MM.1S (cell line): ENCODE results near the gene NEU4.

Experiments
- DNase-seq: peaks from one replicate; pipeline ENCODE4 v3.0.0-alpha.2; 2015
- H2AFZ ChIP-seq: fragments of 300-600 bp; sonication (generic); 2 replicates; pipeline ENCODE4 v1.6.0; 2016; ENCODE audit warnings: antibody characterized with exemption, low read length
- H3F3A ChIP-seq: fragments of 300-600 bp; sonication (generic); 2 replicates; pipeline ENCODE4 v1.6.1; 2016; ENCODE audit warnings: mild to moderate bottlenecking, antibody characterized with exemption, low read length, moderate library complexity, mixed read lengths; ENCODE audit not compliant: insufficient read depth
- H3K27ac ChIP-seq: fragments of 300-600 bp; sonication (generic); 2 replicates; pipeline ENCODE4 v1.5.1; 2016; ENCODE audit warnings: mild to moderate bottlenecking, low read length
- H3K27me3 ChIP-seq: fragments of 300-600 bp; sonication (generic); replicated peaks from 2 replicates; pipeline ENCODE4 v1.6.0; 2016; ENCODE audit warnings: low read length; ENCODE audit not compliant: insufficient read depth
- H3K36me3 ChIP-seq: fragments of 300-600 bp; sonication (generic); replicated peaks from 2 replicates; pipeline ENCODE4 v1.6.1; 2016; ENCODE audit warnings: mild to moderate bottlenecking, low read length, mixed read lengths; ENCODE audit not compliant: insufficient read depth
- H3K4me1 ChIP-seq: fragments of 300-600 bp; sonication (generic); 2 replicates; pipeline ENCODE4 v1.6.1; 2016; ENCODE audit warnings: low read length, mixed read lengths
- H3K4me2 ChIP-seq: fragments of 300-600 bp; sonication (generic); 2 replicates; pipeline ENCODE4 v1.6.0; 2016; ENCODE audit warnings: low read depth, low read length
- H3K4me3 ChIP-seq: fragments of 300-600 bp; sonication (generic); 2 replicates; pipeline ENCODE4 v1.5.1; 2016; ENCODE audit warnings: low read length, mixed read lengths
- H3K79me2 ChIP-seq: fragments of 300-600 bp; sonication (generic); 2 replicates; pipeline ENCODE4 v1.6.1; 2016; ENCODE audit warnings: mixed run types, low read length, mixed read lengths
- H3K9ac ChIP-seq: fragments of 300-600 bp; sonication (generic); 2 replicates; pipeline ENCODE4 v1.6.1; 2016; ENCODE audit warnings: low read length, mixed read lengths
- H3K9me2 ChIP-seq: fragments of 300-600 bp; sonication (generic); replicated peaks from 2 replicates; pipeline ENCODE4 v1.6.1; 2016; ENCODE audit warnings: mild to moderate bottlenecking, low read length, mixed read lengths; ENCODE audit not compliant: insufficient read depth
- H3K9me3 ChIP-seq: fragments of 300-600 bp; sonication (generic); replicated peaks from 2 replicates; pipeline ENCODE4 v1.6.1; 2016; ENCODE audit warnings: mild to moderate bottlenecking, low read length, mixed read lengths; ENCODE audit not compliant: insufficient read depth
- H4K20me1 ChIP-seq: fragments of 300-600 bp; sonication (generic); 2 replicates; pipeline ENCODE4 v1.6.1; 2016; ENCODE audit warnings: mild to moderate bottlenecking, low read length, moderate library complexity, mixed read lengths; ENCODE audit not compliant: insufficient read depth
- CTCF ChIP-seq: fragments of 300-600 bp; sonication (generic); IDR thresholded peaks from 2 replicates; pipeline ENCODE4 v1.5.1; 2016; ENCODE audit warnings: antibody characterized with exemption, low read length, mixed read lengths
- EZH2 ChIP-seq: fragments of 300-600 bp; sonication (generic); optimal IDR thresholded peaks from 2 replicates; pipeline ENCODE3; 2017; ENCODE audit warnings: low read depth, mild to moderate bottlenecking, antibody characterized with exemption, low read length, mixed read lengths
- EZH2phosphoT487 ChIP-seq: fragments of 300-600 bp; sonication (generic); IDR thresholded peaks from 2 replicates; pipeline ENCODE4 v1.6.1; 2018; ENCODE audit warnings: antibody characterized with exemption, low read length

The NEU4 gene

DNA sequence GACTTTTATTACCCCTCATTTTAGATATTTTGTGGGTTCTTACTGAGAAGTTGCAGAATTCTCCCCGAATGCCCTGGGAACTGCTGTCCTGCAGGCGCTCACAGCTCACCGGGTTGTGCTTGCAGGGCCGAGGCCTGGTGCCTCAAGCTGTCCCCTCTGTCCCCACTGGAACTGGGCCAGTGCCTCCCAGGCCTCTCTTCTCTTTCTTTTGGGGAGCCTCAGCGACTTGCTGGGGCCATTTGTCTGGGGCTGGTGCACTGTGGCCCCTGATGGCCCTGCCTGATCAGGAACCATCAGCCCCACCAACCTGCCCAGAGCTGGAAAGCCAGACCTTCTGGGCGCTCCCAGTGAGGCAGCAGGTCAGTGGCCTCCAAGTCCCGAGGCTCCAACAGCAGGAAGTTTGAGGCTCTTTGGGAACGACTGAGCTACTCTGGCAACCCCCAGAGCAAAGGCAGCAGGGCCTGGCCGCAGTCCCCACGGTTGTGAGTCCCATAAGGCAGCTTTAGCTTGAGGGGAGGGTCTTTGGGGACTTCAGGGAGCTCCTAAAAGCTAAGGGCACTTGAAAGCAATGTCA lies 14.7 kb upstream of the NEU4 start:
- H3K79me2 ChIP-seq = no peaks in the 10 kb centered on the region
- no peak overlapping the region for H3K9ac ChIP-seq
- no peaks in the 10 kb centered on the region for H4K20me1 ChIP-seq
- H3K9me3 ChIP-seq = no peaks in the 10 kb centered on the region
- no peak overlapping the region for H3K4me3 ChIP-seq
- TF ChIP-seq EZH2 = no peak
- TF ChIP-seq CTCF = no peak
- TF ChIP-seq EZH2phosphoT487 = no peak
- H3K27ac ChIP-seq = no peak overlapping the region
- no peaks in the 10 kb centered on the region for H3F3A ChIP-seq
- no peak overlapping the region for H2AFZ ChIP-seq
- no peaks in the 10 kb centered on the region for H3K36me3 ChIP-seq
- DNase-seq = no peak
- no peak overlapping the region for H3K4me2 ChIP-seq
- no peaks in the 10 kb centered on the region for H3K9me2 ChIP-seq
- H3K27me3 ChIP-seq = peaks cover 27% of the 10 kb centered on the region
- H3K4me1 ChIP-seq = no peaks in the 10 kb centered on the region

DNA sequence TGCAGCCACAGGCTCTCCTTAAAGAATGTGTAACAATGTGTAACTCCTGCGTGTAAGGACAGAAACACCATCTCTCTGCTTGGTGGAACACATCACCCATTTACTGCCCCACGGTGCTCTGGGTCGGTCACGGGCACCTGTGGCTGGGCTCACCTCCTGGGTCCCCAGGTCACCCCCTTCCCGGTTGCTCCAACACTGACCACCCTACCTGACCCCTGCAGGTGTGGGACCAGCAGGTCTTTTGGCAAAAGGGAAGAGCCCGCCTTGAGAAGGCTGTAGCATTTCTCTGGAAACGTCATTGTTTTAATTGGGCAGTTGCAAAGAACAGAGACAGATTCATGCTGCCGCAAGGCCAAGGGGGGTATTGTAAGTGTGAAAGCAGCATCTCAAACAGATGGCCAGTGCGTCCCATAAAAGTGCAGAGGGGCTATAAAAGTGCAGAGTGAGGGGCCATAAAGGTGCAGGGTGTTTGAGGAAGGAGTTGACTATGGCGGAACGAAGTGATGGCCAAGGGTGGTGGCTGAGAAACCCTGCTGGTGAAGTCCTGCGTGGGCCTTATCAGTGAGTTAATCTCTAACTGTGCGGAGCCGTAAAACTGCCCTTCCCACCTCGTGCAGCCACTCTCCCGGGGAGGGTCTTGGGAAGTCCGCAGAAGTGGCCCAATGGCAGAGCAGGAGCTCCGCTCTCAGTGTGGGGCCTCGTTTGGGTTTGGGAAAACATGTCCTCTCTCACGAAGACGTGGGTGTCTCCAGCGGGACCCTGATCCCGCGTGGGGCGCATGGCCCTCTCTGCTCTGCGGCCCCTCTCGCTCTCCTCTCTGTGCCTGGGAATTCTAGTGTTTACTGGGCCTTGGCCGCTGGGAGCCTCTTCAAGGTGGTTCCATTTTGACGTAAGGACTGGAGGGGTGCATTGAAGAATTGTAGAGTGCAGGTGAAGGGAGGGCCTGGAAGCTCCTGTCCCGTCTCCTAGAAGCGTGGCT lies 13.7 kb upstream of the NEU4 start:
- no peaks in the 10 kb centered on the region for H3K9me3 ChIP-seq
- DNase-seq = no peak
- H3K4me2 ChIP-seq = no peak overlapping the region
- H4K20me1 ChIP-seq = no peaks in the 10 kb centered on the region
- H3K9ac ChIP-seq = no peak overlapping the region
- H3K27ac ChIP-seq = no peak overlapping the region
- no peaks in the 10 kb centered on the region for H3F3A ChIP-seq
- no peak overlapping the region for H2AFZ ChIP-seq
- no peaks in the 10 kb centered on the region for H3K4me1 ChIP-seq
- H3K27me3 ChIP-seq = peaks cover 27% of the 10 kb centered on the region
- no peaks in the 10 kb centered on the region for H3K9me2 ChIP-seq
- no peak overlapping the region for H3K4me3 ChIP-seq
- no peaks in the 10 kb centered on the region for H3K79me2 ChIP-seq
- H3K36me3 ChIP-seq = no peaks in the 10 kb centered on the region
- TF ChIP-seq CTCF = no peak

- Histone ChIP-seq H4K20me1 (no peaks in the 10 kb centered on the region), H3F3A (no peaks in the 10 kb centered on the region), H3K27me3 (peaks cover 27% of the 10 kb centered on the region), H3K4me2 (no peak overlapping the region), H2AFZ (no peak overlapping the region), H3K9me2 (no peaks in the 10 kb centered on the region), H3K4me3 (no peak overlapping the region), H3K9ac (no peak overlapping the region), H3K9me3 (no peaks in the 10 kb centered on the region), H3K27ac (no peak overlapping the region), H3K79me2 (no peaks in the 10 kb centered on the region), H3K36me3 (no peaks in the 10 kb centered on the region), H3K4me1 (no peaks in the 10 kb centered on the region)
- no peak for DNase-seq
- no peak for TF ChIP-seq EZH2phosphoT487
- TF ChIP-seq EZH2 = no peak
- TF ChIP-seq CTCF = no peak
These were observed 12.8 kb upstream of the NEU4 start for GRCh38 chr2:241796209-241796608.
